HCT116 (cell line): ENCODE measurements around the gene UFD1. TPM values are rescaled to one million over a fixed set of nuclear protein-coding genes. Genes with fewer than 3 reads are reported as not detected.

Experiments used
- ATAC-seq: fragments of 200-7000 bp; cut with Tn5 transposase; 2 replicates; pipeline ENCODE4 v1.9.1; 2020; ENCODE audit warnings: mild to moderate bottlenecking, moderate library complexity
- BruUV-seq: library from RNA; stranded (reverse); fragments of 400-500 nt; replicated peaks from 2 replicates; lab custom pipeline; 2021; lab: Mats Ljungman, UMichigan
- CTCF ChIA-PET: fragments of 300-600 bp; sonication (Branson Sonifier 250); formaldehyde crosslinking; loops from one replicate; lab custom pipeline; 2021; ENCODE audit warnings: antibody characterized with exemption; lab: Charles Lee
- POLR2A ChIA-PET: fragments of 300-600, 350-600 bp; sonication (Branson Sonifier 250); formaldehyde crosslinking; loops from one replicate; lab custom pipeline; 2021; ENCODE audit warnings: antibody characterized with exemption; lab: Charles Lee
- RAD21 ChIA-PET, 2 experiments: fragments of 300-600 bp; sonication (Branson Sonifier 250); formaldehyde crosslinking; loops; one replicate each; lab custom pipeline; 2023; ENCODE audit warnings: low total read pairs in 2 of 2; ENCODE audit not compliant: uncharacterized antibody in 2 of 2, unreplicated experiment in 2 of 2, low non-redundant PET in 1 of 2; lab: Charles Lee
- DNase-seq: peaks from one replicate; pipeline ENCODE4 v3.0.0-alpha.2; 2010; ENCODE audit warnings: low read depth, low spot score
- H2AFZ ChIP-seq: fragments of 200-600 bp; shearing (Covaris generic), sonication (generic); 2 replicates; pipeline ENCODE4 v1.6.1; 2017; ENCODE audit warnings: low read depth, mixed run types, mixed read lengths, antibody characterized with exemption, low read length; ENCODE audit not compliant: poor library complexity, severe bottlenecking
- H3K27ac ChIP-seq: 2 replicates; pipeline ENCODE4 v1.5.1; 2012; ENCODE audit warnings: low read depth, low read length
- H3K27me3 ChIP-seq: fragments of 200-600 bp; sonication (generic); 2 replicates; pipeline ENCODE4 v1.6.1; 2016; ENCODE audit warnings: mixed run types, low read length, mixed read lengths; ENCODE audit not compliant: insufficient read depth
- H3K36me3 ChIP-seq, 2 experiments: fragments of 200-500 bp in 1 of 2; fragments of 200-600 bp in 1 of 2; sonication (Bioruptor generic) in 1 of 2; sonication (generic) in 1 of 2; 2 replicates each; pipeline versions ENCODE4 v1.5.1 to v1.6.1; 2014 to 2016; ENCODE audit warnings: low read length in 2 of 2, inconsistent platforms in 1 of 2, mixed read lengths in 1 of 2, mixed run types in 1 of 2; ENCODE audit not compliant: insufficient read depth in 2 of 2, control insufficient read depth in 1 of 2
- H3K4me1 ChIP-seq, 2 experiments: fragments of 200-600 bp in 1 of 2; sonication (generic) in 1 of 2; 2 replicates each; pipeline versions ENCODE4 v1.5.1 to v1.6.1; 2012 to 2017; ENCODE audit warnings: low read length in 2 of 2, inconsistent platforms in 1 of 2, mild to moderate bottlenecking in 1 of 2, mixed read lengths in 1 of 2, mixed run types in 1 of 2, moderate library complexity in 1 of 2; ENCODE audit not compliant: insufficient read depth in 2 of 2, control insufficient read depth in 1 of 2
- H3K4me2 ChIP-seq: fragments of 200-600 bp; sonication (generic); 2 replicates; pipeline ENCODE4 v1.6.1; 2017; ENCODE audit warnings: mixed run types, low read length, mixed read lengths
- H3K4me3 ChIP-seq, 2 experiments: fragments of 200-600 bp in 1 of 2; sonication (generic) in 1 of 2; replicated peaks in 1 of 2; 2 replicates each; pipeline ENCODE4 v1.5.1; 2011 to 2016; ENCODE audit warnings: low read length in 2 of 2, control low read depth in 1 of 2, low read depth in 1 of 2, mild to moderate bottlenecking in 1 of 2, mixed read lengths in 1 of 2, mixed run types in 1 of 2
- H3K79me2 ChIP-seq: fragments of 200-600 bp; sonication (generic); 2 replicates; pipeline ENCODE4 v1.6.1; 2017; ENCODE audit warnings: mild to moderate bottlenecking, mixed run types, low read length, moderate library complexity, mixed read lengths; ENCODE audit not compliant: insufficient read depth
- H3K9ac ChIP-seq: fragments of 200-600 bp; sonication (generic); 2 replicates; pipeline ENCODE4 v1.6.1; 2016; ENCODE audit warnings: low read length, mixed read lengths
- H3K9me2 ChIP-seq: fragments of 200-600 bp; sonication (generic), shearing (Covaris generic); 2 replicates; pipeline ENCODE4 v1.6.1; 2017; ENCODE audit warnings: mixed run types, mild to moderate bottlenecking, moderate library complexity; ENCODE audit not compliant: insufficient read depth
- H3K9me3 ChIP-seq, 2 experiments: fragments of 200-500 bp in 1 of 2; fragments of 200-600 bp in 1 of 2; sonication (Bioruptor generic) in 1 of 2; sonication (generic) in 1 of 2; 2 replicates each; pipeline ENCODE4 v1.6.1; 2014 to 2017; ENCODE audit warnings: low read length in 2 of 2, mixed read lengths in 2 of 2, inconsistent platforms in 1 of 2, low read depth in 1 of 2, mild to moderate bottlenecking in 1 of 2, mixed run types in 1 of 2, moderate library complexity in 1 of 2; ENCODE audit not compliant: control insufficient read depth in 1 of 2, insufficient read depth in 1 of 2
- H4K20me1 ChIP-seq: fragments of 200-600 bp; sonication (generic), shearing (Covaris generic); 2 replicates; pipeline ENCODE4 v1.6.1; 2017; ENCODE audit warnings: mixed run types, mild to moderate bottlenecking, moderate library complexity; ENCODE audit not compliant: insufficient read depth
- ATF3 ChIP-seq: IDR thresholded peaks from 2 replicates; pipeline ENCODE4 v1.6.1; 2012
- CBX3 ChIP-seq: IDR thresholded peaks from 2 replicates; pipeline ENCODE4 v1.6.1; 2012; ENCODE audit warnings: low read depth
- CEBPB ChIP-seq: IDR thresholded peaks from 2 replicates; pipeline ENCODE4 v1.6.1; 2012; ENCODE audit warnings: low read depth
- EGR1 ChIP-seq: IDR thresholded peaks from 2 replicates; pipeline ENCODE4 v1.6.1; 2012; ENCODE audit warnings: low read depth
- EZH2phosphoT487 ChIP-seq: fragments of 200-600 bp; IDR thresholded peaks from 2 replicates; pipeline ENCODE4 v1.6.1; 2018; ENCODE audit warnings: antibody characterized with exemption, borderline replicate concordance
- FOSL1 ChIP-seq: IDR thresholded peaks from 2 replicates; pipeline ENCODE4 v1.6.1; 2012; ENCODE audit warnings: low read depth
- POLR2A ChIP-seq: IDR thresholded peaks from 2 replicates; pipeline ENCODE4 v1.7.0; 2011; ENCODE audit warnings: borderline replicate concordance; ENCODE audit not compliant: insufficient read depth, insufficient read length; ENCODE audit errors: extremely low read depth
- RAD21 ChIP-seq: IDR thresholded peaks from 2 replicates; pipeline ENCODE4 v1.6.1; 2012; ENCODE audit warnings: low read depth, mild to moderate bottlenecking
- SIN3A ChIP-seq: IDR thresholded peaks from 2 replicates; pipeline ENCODE4 v1.6.1; 2012; ENCODE audit warnings: low read depth
- SRF ChIP-seq: IDR thresholded peaks from 2 replicates; pipeline ENCODE4 v1.6.1; 2012; ENCODE audit warnings: low read depth
- TCF7L2 ChIP-seq: IDR thresholded peaks from 2 replicates; pipeline ENCODE4 v1.7.0; 2011; ENCODE audit warnings: borderline replicate concordance, inconsistent platforms; ENCODE audit not compliant: insufficient read depth, insufficient read length; ENCODE audit errors: extremely low read depth
- ZFX ChIP-seq: fragments of 450-650 bp; IDR thresholded peaks from 2 replicates; pipeline ENCODE4 v1.6.1; 2017
- intact Hi-C: fragments of 100-400 bp; cut with micrococcal nuclease; formaldehyde crosslinking; loops from 2 replicates; pipeline ENCODE4 v1.10.0; 2022
- total RNA-seq: library from RNA; stranded (reverse); gene quantifications from one replicate; pipeline ENCODE4 v1.2.1, GENCODE V29; 2021; ENCODE audit not compliant: unreplicated experiment
- TF ChIP-seq, protein P1 (sequence below): IDR thresholded peaks from 2 replicates; pipeline ENCODE4 v1.6.1; 2012
- TF ChIP-seq, protein P2 (sequence below), 3 experiments: fragments of 200-600 bp in 1 of 3; sonication (generic) in 1 of 3; IDR thresholded peaks in 2 of 3; conservative IDR thresholded peaks in 1 of 3; 2 replicates each; pipeline ENCODE4 v1.5.1; 2012 to 2017; ENCODE audit warnings: low read depth in 2 of 3, low read length in 2 of 3, antibody characterized with exemption in 1 of 3, borderline replicate concordance in 1 of 3, control low read depth in 1 of 3, mild to moderate bottlenecking in 1 of 3, mixed read lengths in 1 of 3, mixed run types in 1 of 3, moderate library complexity in 1 of 3; ENCODE audit not compliant: insufficient read depth in 1 of 3

Gene UFD1
- total RNA-seq, 1 experiment from 2014 or later = 97.5 TPM

DNA sequence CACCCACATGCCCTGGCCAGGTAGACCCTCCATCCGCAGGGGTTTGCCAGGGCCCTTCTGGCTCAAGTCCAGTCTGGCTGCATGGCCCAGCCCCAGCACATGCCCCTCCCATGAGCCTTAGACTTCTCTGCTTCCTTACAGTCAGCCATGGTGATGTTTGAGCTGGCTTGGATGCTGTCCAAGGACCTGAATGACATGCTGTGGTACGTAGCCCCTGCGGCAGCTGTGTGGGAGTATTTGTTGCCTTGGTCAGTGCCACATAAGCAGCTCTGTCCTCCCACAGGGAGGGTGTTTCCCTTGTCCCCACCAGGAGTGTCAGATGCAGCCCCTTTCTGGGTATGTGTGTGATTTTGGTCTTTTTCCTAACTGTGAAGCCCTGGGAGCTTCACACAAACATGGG lies 18.3 kb upstream of the UFD1 start:
- no peaks in the 10 kb centered on the region for H3K27me3 ChIP-seq
- H3K9me3 ChIP-seq = no peaks in the 10 kb centered on the region
- BruUV-seq = no TSS peak
- H3K9ac ChIP-seq = no peak overlapping the region
- no peaks in the 10 kb centered on the region for H3K4me1 ChIP-seq
- ChIA-PET POLR2A (no interaction called here), CTCF (interaction anchor here (1.2 kb wide), 1 partner anchor 133 kb away, joined by 3 read pairs; no protein-coding TSS in a partner anchor), RAD21 (no interaction called here)
- intact Hi-C loops = loop anchor here (2.0 kb wide), 1 partner anchor 134 kb away; no protein-coding TSS in a partner anchor
- H3K4me2 ChIP-seq = no peak overlapping the region
- ATAC-seq = no peak
- H3K4me3 ChIP-seq = no peak overlapping the region
- H3K9me2 ChIP-seq = no peaks in the 10 kb centered on the region
- H3K27ac ChIP-seq = no peak overlapping the region
- peaks cover 5 to 17% of the 10 kb centered on the region in 2 experiments; a peak in 3 of 4 replicates for H3K36me3 ChIP-seq
- H2AFZ ChIP-seq = no peak overlapping the region
- peaks cover 7% of the 10 kb centered on the region; the same call in 1 of the 2 replicates for H3K79me2 ChIP-seq
- H4K20me1 ChIP-seq = no peaks in the 10 kb centered on the region
- no peak for DNase-seq
- TF ChIP-seq CEBPB = no peak
- TF ChIP-seq EGR1 = no peak
- no peak for TF ChIP-seq CBX3
- no peak for TF ChIP-seq ZFX
- TF ChIP-seq POLR2A = no peak
- TF ChIP-seq FOSL1 = no peak
- TF ChIP-seq, protein P1, sequence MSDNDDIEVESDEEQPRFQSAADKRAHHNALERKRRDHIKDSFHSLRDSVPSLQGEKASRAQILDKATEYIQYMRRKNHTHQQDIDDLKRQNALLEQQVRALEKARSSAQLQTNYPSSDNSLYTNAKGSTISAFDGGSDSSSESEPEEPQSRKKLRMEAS = no peak
- TF ChIP-seq TCF7L2 = no peak
- no peak for TF ChIP-seq EZH2phosphoT487

DNA sequence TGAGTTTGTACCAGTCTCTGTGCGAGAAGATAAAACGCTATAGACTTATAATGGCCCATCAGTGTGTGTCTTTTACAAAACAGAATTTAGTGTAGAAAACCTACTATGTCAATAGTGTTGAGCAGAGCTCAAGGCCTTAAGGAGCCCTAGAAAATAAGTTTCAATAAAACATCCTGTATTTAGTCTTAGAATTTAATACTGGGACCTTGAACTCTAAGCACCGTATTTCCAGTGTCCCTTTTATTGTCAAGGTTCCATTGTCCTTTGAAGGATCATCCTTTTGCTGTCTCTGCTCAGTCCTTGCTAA lies 17.3 kb upstream of the UFD1 start:
- CTCF ChIA-PET = interaction anchor here (1.3 to 1.5 kb wide), 2 partner anchors 134 to 234 kb away, joined by 3 to 18 read pairs; no protein-coding TSS in a partner anchor
- H3K4me3 ChIP-seq = no peak overlapping the region
- peaks cover 11% of the 10 kb centered on the region; the same call in 1 of the 2 replicates for H3K79me2 ChIP-seq
- TF ChIP-seq FOSL1 (no peak), SIN3A (no peak), SRF (no peak), ATF3 (no peak), EGR1 (no peak), EZH2phosphoT487 (no peak), TCF7L2 (no peak), RAD21 (no peak)
- TF ChIP-seq, protein P2, sequence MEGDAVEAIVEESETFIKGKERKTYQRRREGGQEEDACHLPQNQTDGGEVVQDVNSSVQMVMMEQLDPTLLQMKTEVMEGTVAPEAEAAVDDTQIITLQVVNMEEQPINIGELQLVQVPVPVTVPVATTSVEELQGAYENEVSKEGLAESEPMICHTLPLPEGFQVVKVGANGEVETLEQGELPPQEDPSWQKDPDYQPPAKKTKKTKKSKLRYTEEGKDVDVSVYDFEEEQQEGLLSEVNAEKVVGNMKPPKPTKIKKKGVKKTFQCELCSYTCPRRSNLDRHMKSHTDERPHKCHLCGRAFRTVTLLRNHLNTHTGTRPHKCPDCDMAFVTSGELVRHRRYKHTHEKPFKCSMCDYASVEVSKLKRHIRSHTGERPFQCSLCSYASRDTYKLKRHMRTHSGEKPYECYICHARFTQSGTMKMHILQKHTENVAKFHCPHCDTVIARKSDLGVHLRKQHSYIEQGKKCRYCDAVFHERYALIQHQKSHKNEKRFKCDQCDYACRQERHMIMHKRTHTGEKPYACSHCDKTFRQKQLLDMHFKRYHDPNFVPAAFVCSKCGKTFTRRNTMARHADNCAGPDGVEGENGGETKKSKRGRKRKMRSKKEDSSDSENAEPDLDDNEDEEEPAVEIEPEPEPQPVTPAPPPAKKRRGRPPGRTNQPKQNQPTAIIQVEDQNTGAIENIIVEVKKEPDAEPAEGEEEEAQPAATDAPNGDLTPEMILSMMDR (IDR thresholded peaks at IDR 0.05 in 2 of 3, conservative IDR thresholded peaks at IDR 0.05 in 1 of 3; ENCODE audit: borderline replicate concordance in 1 of 3, insufficient read depth in 1 of 3, low read depth in 2 of 3, low read length in 2 of 3) = no peak
- no peaks in the 10 kb centered on the region for H3K27me3 ChIP-seq
- POLR2A ChIA-PET = no interaction called here
- H3K27ac ChIP-seq = no peak overlapping the region
- peaks cover 5 to 17% of the 10 kb centered on the region in 2 experiments; a peak in 3 of 4 replicates for H3K36me3 ChIP-seq
- ATAC-seq (no peak), DNase-seq (no peak)
- intact Hi-C loops = loop anchor here (2.0 kb wide), 1 partner anchor 135 kb away; no protein-coding TSS in a partner anchor
- no peak overlapping the region for H2AFZ ChIP-seq
- H3K4me1 ChIP-seq = no peaks in the 10 kb centered on the region
- no peaks in the 10 kb centered on the region for H3K9me3 ChIP-seq
- no TSS peak for BruUV-seq
- RAD21 ChIA-PET = no interaction called here
- no peaks in the 10 kb centered on the region for H4K20me1 ChIP-seq
- H3K9me2 ChIP-seq = no peaks in the 10 kb centered on the region
- H3K4me2 ChIP-seq = no peak overlapping the region
- H3K9ac ChIP-seq = no peak overlapping the region
